ENCODE results near the gene TRMT6.

- TF ChIP-seq EZH2phosphoT487 (IDR thresholded peaks at IDR 0.05; ENCODE audit: insufficient read depth, low read depth) = no peak
- no peak for TF ChIP-seq EZH2 (IDR thresholded peaks at IDR 0.05; ENCODE audit: insufficient read depth, poor library complexity, severe bottlenecking)
These were observed 19.1 kb upstream of the TRMT6 start for GRCh38 chr20:5969348-5969935.
